Measurements from ENCODE around the gene PLCB1. TPM values are rescaled to one million over a fixed set of nuclear protein-coding genes. Genes with fewer than 3 reads are reported as not detected.
"Not testable (repeated sequence)": the region's sequence is repeated elsewhere in the genome, so short reads cannot be mapped to it uniquely, and the experiment has no call there.

Gene PLCB1
- total RNA-seq, 1 experiment from 2014 or later, result not detected

DNA sequence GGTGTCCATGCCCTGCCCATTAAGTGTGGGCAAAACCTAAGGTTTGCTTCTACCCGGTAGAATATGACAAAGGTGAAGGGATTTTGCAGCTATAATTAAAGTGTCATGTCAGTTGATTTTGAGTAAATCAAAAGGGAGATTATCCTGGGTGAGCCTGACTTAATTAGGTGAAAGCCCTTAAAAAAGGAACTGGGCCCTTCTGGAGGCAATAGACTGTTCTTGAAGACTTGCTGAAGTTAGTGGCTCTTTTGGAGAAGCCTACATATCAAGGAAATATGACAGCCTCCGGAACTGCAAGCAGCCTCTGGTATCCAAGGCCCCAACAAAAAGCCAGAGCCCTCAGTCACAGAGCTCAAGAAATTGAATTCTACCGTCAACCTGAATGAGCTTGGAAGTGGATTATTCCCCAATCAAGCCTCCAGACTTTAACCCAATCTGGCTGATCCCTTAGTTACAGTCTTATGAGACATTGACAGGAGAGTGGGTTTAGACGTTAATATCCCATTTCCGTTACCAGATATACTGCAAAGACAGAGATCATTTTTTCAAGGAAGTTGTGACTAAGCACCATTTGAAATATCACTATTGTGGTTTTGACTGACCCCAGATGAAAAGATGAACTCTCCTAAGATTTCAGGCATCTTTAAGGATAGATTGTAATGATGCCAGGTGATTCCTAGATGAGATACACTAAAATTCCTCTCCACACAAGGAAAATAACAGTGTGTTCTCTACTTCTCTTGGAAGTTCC, 303.4 kb downstream of the PLCB1 start:
- POLR2A ChIA-PET (ENCODE audit: unreplicated experiment), result no interaction called here
- H3K79me2 ChIP-seq (ENCODE audit: low read depth), result no peaks in the 10 kb centered on the region
- no peak for DNase-seq
- intact Hi-C loops (cut with micrococcal nuclease; ENCODE audit: unreplicated experiment), result no loop called here
- H3K27me3 ChIP-seq (ENCODE audit: insufficient read depth, low read depth), result no peaks in the 10 kb centered on the region
- no peaks in the 10 kb centered on the region for H3K9me2 ChIP-seq (ENCODE audit: insufficient read depth)
- CTCF ChIA-PET, result no interaction called here
- H3K27ac ChIP-seq, result no peak overlapping the region
- H2AFZ ChIP-seq, result no peak overlapping the region
- H4K20me1 ChIP-seq (ENCODE audit: insufficient read depth), result no peaks in the 10 kb centered on the region; the same call in 1 of the 2 replicates
- H3K36me3 ChIP-seq (ENCODE audit: low read depth), result no peaks in the 10 kb centered on the region
- no peaks in the 10 kb centered on the region for H3K9me3 ChIP-seq (ENCODE audit: insufficient read depth, low read depth)
- no TSS peak for BruUV-seq (replicated peaks)
- no peaks in the 10 kb centered on the region for H3F3A ChIP-seq (ENCODE audit: insufficient read depth, low read depth)
- H3K4me2 ChIP-seq, result no peak overlapping the region
- TF ChIP-seq CTCF (conservative IDR thresholded peaks at IDR 0.05) (no peak), EZH2 (IDR thresholded peaks at IDR 0.05; ENCODE audit: low read depth) (no peak)
- no peaks in the 10 kb centered on the region for H3K4me1 ChIP-seq (replicated peaks; ENCODE audit: insufficient read depth)
- H3K4me3 ChIP-seq, result no peak overlapping the region

GRCh38 chr20:8436938-8437337, 304.9 kb downstream of the PLCB1 start:
- DNase-seq; BruUV-seq (replicated peaks); H3K4me3 ChIP-seq; H3F3A ChIP-seq (ENCODE audit: insufficient read depth, low read depth); H2AFZ ChIP-seq; POLR2A ChIA-PET (ENCODE audit: unreplicated experiment); H3K36me3 ChIP-seq (ENCODE audit: low read depth); H4K20me1 ChIP-seq (ENCODE audit: insufficient read depth); H3K79me2 ChIP-seq (ENCODE audit: low read depth); CTCF ChIA-PET; H3K9me2 ChIP-seq (ENCODE audit: insufficient read depth); H3K4me1 ChIP-seq (replicated peaks; ENCODE audit: insufficient read depth); H3K27ac ChIP-seq; H3K9me3 ChIP-seq (ENCODE audit: insufficient read depth, low read depth); intact Hi-C loops (cut with micrococcal nuclease; ENCODE audit: unreplicated experiment); H3K4me2 ChIP-seq; H3K27me3 ChIP-seq (ENCODE audit: insufficient read depth, low read depth): not testable (repeated sequence)

- Histone ChIP-seq H3K9me2 (ENCODE audit: insufficient read depth) (no peaks in the 10 kb centered on the region), H2AFZ (no peak overlapping the region), H3K4me1 (replicated peaks; ENCODE audit: insufficient read depth) (no peaks in the 10 kb centered on the region), H3K4me2 (no peak overlapping the region), H3F3A (ENCODE audit: insufficient read depth, low read depth) (no peaks in the 10 kb centered on the region), H3K36me3 (ENCODE audit: low read depth) (no peaks in the 10 kb centered on the region), H3K4me3 (no peak overlapping the region), H3K9me3 (ENCODE audit: insufficient read depth, low read depth) (no peaks in the 10 kb centered on the region), H3K79me2 (ENCODE audit: low read depth) (no peaks in the 10 kb centered on the region), H3K27ac (no peak overlapping the region), H3K27me3 (ENCODE audit: insufficient read depth, low read depth) (no peaks in the 10 kb centered on the region), H4K20me1 (ENCODE audit: insufficient read depth) (no peaks in the 10 kb centered on the region; the same call in 1 of the 2 replicates)
- no peak for DNase-seq
- intact Hi-C loops (cut with micrococcal nuclease; ENCODE audit: unreplicated experiment), result no loop called here
- BruUV-seq (replicated peaks), result no TSS peak
- no peak for TF ChIP-seq EZH2 (IDR thresholded peaks at IDR 0.05; ENCODE audit: low read depth)
- no peak for TF ChIP-seq CTCF (conservative IDR thresholded peaks at IDR 0.05)
- ChIA-PET CTCF (no interaction called here), POLR2A (ENCODE audit: unreplicated experiment) (no interaction called here)
Observed at GRCh38 chr20:8438748-8439147, 306.7 kb downstream of the PLCB1 start.

Data from PC-9 (cell line).